GM20431 (cell line): ENCODE results near the gene SHROOM3.

ENCODE experiments used
- in situ Hi-C: fragments of 300-500 bp; cut with MseI, MboI; formaldehyde crosslinking; loops from one replicate; pipeline ENCODE4 v1.15.0; 2020; ENCODE audit warnings: low sequenced_read_pairs; ENCODE audit not compliant: unreplicated experiment

SHROOM3 gene

DNA sequence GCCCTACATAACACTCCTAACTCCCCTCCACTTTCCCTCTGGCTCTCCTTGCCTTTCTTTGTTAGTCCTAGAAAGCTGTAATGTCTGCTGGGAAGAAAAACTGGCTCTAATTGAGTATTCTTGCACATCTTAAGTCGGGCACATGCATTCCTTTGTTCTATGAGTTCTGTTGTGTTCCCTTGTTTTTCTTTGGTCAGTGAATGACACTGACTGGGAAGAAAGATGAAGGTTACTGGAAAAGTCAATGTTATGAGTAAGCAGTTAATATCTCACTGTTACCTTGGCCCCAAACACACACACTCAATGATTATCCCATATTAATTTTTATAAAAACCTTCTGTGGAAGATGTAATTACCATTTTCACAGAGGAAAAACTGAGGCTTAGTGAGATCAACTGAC lies 247.0 kb downstream of the SHROOM3 start:
- in situ Hi-C loops = no loop called here

- in situ Hi-C loops = no loop called here
These were observed 248.1 kb downstream of the SHROOM3 start for GRCh38 chr4:76683144-76683543.

DNA sequence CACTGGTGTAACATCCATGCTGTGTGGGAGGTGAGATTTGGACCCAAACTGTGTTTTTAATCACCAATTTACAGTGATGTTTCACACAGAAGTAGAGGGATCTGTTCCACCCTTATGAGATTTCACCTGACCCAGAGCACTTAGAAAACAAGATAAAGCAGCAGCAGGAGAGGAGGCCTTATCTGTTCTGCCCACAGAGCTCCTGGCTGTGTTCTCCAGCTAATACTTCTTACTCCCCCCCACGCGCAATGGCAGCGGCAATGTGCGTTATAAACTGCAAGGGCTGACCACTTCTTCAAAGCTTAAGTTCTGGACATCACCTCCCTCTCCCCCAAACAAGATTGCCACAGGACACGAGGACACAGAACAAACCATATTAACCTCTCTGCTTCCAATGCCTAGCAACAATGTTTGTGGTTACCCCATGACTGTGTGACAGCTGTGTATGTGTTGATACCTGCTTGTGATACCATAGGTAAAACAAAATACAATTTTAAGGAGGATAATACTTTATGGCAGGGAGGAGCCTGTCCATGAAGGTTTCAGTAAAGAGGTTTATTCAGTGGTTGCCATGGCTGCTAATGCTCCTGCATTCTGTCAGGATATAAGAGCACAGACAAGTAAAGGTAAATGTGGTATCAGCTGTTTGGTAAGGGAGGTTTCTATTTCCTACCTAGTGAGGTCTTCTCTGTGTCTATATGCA lies 252.9 kb downstream of the SHROOM3 start:
- in situ Hi-C loops = no loop called here

DNA sequence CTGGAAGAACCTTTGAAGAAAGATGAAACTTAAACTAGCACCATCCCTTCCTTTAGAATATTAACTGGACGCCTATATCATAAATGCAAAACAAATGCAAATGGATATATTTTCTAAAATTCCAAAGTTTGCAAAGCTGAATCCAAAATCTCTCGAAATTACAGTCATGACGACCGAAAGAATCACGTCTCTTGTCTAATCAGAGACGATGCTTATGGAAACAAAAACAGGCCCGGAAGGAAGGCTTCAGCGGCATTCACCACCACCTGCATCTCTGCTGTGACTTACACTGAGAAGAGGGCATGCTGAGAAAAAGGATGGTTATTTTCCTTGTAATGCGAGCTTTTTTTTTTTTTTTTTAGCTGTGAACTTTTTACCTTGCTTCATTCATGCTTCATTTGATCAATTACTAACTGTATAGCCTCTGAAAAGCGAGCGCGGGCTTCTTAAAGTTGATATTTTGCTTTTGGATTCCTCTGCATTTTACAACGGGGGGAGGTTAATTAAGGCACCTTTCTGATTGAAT lies 253.7 kb downstream of the SHROOM3 start:
- in situ Hi-C loops = no loop called here

DNA sequence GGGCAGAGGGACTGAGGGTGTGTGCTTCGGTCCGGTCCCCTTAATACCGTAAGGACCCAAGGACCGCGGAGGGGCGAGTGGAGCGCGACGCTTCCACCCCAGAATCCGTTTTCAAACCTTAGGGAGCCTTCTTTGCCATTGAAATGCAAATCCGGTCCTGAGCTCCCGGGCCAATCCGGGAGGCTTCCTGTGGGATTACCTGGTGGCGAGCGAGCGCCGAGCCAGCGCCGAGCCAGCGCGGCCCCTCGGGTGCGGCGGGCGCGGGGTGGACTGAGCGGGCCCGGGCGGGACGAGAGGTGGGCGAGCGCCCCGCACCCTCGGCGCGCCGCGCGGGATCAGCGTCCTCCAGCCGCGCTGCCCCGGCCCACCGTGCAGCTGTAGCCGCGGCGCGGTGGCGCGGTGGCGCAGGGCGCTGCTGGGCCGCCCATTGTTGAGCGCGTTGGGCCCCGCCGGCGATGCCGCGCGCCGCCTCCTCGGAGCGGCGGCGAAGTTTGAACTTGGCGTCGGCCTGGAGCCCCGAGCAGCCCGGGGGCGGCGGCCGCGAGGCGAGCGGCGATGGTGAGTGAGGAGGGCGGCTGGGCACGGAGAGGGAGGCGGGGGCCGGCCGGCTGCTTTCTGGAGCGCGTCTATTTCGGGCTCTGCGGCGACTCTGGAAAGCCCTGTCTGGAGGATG lies 254.3 kb downstream of the SHROOM3 start:
- in situ Hi-C loops = no loop called here

DNA sequence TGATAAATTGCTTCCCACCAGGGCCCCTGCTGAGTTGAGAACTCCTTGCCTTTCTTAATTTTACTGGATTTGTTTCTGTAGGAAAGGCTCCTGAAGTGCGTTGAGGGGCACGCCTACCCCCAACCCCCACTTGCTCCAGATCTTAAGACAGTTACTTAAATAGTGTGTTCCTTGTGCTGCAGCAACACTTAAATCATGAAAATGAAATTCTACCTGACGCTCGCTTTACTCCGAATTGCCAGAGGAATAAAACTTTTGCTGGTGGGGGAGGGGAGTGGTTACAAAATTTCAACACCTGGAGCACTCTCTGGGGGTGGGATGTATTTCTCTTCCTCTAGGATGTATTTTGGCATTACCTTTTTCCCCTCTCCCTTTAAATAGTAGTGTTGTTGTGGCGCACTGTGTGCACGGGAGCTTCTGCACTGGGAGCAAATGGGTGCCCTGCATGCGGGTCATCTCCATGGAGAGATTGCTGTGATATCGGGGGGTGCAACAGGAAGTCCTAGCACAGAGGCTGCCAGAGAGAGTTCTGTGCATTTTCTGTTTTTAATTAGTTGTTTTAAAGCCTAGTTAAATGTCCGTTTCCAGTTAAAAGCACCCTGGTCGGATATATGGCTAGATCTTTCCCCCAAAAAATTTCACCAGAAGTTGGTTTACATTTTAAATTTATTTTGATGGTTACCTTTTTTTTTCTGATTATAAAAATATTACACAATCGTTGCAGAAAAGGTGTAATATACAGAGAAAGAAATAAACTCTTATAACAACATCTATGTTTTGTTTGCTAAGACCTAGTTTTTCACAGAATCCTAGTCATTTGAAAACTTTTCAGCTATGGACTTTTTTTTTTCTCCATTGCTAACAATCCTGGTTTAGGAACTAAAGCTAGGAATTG lies 255.2 kb downstream of the SHROOM3 start:
- in situ Hi-C loops = no loop called here

- in situ Hi-C loops = no loop called here
These were observed 255.9 kb downstream of the SHROOM3 start for GRCh38 chr4:76690906-76691275.

- in situ Hi-C loops = no loop called here
These were observed 257.0 kb downstream of the SHROOM3 start for GRCh38 chr4:76691807-76692582.

DNA sequence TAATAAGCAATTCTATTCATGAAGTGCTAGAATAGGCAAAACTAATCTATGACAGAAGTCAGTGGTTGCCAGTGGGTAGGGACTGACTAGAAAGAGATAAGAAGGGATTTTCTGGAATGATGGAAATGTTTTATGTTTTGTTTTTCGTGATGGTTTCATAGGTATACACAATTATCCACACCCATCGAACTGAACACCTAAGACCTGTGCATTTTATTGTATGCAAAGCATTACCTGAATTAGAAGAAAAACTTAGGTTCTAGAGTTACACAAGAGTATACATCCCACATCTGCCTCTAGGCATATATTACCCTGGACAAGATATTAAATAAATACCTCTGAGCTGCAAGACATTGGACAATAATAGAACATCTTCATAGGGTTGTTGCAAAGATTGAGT lies 257.7 kb downstream of the SHROOM3 start:
- in situ Hi-C loops = no loop called here

DNA sequence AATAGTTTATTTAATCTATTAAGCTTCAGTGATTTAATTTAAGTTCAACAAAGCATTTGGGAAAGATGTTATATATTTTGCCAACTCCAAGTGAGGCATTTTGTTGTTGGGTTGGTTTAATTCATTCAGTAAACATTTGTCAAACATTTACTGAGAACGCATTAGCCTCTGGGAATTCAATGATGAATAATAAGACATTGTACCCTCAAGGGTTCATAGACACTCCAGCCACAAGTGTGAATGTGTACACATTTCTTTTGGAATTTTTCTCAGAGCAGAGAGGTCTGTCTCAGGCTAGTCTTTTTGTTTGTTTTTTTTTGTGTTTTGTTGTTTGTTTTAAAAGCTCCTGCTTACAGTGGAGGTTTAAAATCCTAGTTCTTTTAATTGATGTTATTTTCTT lies 259.0 kb downstream of the SHROOM3 start:
- in situ Hi-C loops = no loop called here

DNA sequence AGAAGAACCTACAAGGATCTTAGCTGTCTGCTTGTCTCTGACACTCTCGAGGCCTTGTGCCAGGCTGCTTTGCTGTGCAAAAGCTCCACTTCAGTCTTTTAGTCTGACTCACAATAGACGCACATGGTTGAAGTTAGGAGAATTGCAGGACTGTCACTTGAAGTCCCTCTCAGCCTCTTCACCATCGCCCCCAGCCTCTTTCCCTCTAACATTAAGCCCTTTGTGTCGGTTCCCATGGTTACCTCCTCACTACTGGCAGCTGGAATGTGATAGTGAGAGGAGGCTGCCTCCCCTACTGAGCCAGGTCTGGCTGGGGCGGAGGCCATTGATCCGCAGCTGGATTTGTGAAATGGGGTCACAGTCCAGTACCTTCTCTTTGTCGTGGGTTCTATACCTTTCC lies 261.1 kb downstream of the SHROOM3 start:
- in situ Hi-C loops = no loop called here

GRCh38 chr4:76697129-76697803 lies 262.2 kb downstream of the SHROOM3 start:
- in situ Hi-C loops = no loop called here

DNA sequence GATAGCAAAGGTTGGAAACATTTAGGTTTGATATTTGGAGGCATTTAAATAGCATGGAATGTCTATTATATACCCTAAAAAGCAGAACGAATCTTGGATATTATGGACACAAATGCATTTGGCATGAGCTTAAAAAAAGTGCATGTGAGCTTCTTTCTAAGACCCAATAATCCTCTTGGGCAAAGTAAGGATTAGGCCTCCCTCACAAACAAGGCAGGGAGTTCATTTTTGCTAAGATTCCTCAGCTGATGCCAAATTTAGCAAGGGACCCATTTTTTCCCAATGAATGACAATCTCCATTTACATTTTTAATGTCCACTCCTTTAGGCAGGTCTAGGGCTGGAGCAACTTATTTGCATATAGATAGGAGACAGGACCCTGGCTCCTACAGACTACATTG lies 263.1 kb downstream of the SHROOM3 start:
- in situ Hi-C loops = no loop called here

DNA sequence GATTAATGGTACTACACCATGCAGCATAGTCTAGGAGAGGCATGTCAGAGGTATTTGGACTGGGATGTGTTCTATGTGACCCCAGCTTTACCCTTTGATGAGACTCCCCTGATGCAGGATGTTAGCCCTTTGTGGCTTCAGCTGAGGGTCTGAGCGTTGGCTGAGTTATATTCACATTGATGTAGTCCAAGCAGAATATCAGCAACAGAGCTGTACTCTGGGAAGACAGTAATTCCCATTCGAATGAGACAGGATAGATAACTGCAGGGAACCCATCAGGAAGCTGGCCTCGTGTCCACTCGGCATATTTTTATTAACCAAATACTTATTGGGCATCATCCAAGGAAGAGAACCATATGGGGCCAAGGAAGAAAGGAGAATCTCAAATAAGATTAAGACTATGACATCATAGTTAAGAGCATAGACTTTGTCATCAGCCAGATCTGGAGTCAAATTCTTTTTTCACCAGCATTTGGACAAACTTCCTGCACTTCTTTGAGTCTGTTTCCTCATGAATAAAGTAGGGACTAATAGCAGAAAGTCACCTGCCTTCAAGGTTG lies 264.8 kb downstream of the SHROOM3 start:
- in situ Hi-C loops = no loop called here

DNA sequence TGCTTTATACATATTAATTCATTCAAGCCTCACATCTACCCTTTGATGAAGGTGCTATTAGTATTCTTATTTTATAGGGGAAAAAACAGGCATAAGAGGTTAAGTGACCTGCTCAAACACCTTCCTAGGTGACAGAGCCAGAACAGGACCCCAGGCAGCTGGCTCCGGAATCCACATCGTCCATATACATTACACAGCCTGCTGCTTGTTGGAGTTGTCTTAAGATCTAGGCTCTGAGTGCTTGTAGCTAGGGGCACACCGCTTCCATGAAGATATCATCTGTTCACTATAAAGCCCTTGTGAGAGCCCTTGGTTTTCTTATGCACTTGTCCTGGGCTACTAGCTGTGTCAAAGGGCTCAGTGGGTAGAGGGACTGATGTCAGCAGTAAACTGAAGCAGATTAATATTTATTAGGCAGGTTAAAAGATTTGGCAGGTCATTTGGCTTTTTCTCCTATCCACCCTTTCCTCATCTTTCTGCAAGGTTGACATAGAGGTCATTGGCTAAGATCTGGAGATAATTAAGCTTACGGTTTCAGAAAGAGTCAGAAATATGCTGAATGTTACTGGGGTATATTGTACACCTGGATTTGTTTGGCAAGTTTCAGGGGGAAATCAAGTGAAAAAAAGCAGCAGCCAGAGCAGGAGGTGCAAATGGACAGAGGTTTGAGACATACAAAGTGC lies 267.6 kb downstream of the SHROOM3 start:
- in situ Hi-C loops = no loop called here

DNA sequence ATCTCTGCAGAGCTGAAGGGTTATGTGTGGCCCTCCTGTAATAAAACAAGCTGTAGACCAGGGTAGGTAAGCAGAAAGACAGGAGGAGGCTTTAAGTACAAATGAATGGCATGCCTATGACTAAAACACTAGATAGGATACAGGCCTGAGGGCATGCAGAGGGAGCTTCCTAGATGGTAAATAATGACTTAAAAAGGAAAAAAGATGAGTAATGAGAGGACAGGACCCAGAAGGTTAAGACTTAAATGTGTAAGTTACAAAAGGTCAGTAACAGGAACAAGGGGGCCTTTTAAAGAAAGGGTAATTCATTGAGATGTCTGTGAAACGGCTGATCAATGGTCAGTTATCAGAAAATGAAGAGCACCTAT lies 268.1 kb downstream of the SHROOM3 start:
- in situ Hi-C loops = no loop called here

DNA sequence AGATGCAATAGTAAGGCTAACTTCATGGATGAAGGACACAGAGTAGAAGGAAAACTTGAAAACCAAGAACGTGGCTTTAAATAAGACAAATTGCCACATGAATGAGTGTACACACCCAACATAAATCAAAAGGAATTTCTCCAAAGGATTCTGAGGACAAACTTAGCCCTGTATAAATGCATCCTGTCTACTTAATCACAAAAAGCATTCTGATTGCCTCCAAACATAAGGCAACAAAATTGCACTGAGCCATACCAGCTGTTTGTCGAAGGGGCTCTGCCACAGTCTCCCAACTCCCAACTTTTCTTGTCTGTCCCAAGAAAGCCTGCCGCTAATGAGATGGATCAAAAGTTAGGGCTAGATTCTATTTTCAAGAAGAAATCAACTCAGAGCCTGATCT lies 268.6 kb downstream of the SHROOM3 start:
- in situ Hi-C loops = no loop called here

DNA sequence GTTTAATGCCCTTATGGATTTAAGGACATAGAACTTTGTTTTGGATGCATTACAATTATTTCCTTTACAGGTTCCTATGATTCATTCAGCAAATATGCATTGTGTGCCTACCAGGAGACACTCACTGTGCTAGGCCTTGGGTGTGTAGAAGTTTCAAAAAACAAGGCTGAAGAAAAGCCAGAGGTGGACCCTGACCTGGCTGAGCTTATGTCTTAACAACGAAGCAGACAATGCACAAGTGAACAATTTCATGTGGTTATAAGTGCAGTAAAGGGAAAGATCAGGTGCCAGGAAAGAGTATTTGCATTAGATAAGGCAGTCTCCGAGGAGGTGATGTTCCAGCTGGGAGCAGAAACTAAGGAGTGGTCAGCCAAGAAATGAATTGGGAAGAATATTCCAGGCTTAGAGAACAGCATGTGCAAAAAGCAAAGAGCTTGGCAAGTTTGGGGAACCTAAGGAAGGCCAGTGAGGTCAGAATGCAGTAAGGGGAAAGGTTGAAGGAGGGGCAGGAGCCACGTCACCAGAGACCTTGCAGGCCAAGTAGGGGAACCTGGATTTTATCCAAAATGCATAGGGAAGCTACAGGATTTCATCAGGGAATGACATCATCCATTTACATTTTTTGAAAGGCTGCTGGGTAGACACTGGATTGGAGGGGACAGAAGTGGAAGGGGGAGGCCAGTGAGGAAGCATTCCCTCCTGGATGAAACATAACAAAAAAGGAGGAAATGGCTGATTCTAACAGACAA lies 269.3 kb downstream of the SHROOM3 start:
- in situ Hi-C loops = no loop called here
